ENCODE data around the gene MDN1.

GRCh38 chr6:89789980-89790379, 29.6 kb downstream of the MDN1 start:
- TF ChIP-seq CTCF (IDR thresholded peaks at IDR 0.05): no peak
- TF ChIP-seq EZH2 (IDR thresholded peaks at IDR 0.05; ENCODE audit: borderline replicate concordance, insufficient read depth, low read depth, low read length, poor library complexity, severe bottlenecking): no peak
